PC-9 (cell line): ENCODE measurements around the gene RAP2A.

Experiments used
- CTCF ChIP-seq: fragments of 200-600 bp; sonication (generic); conservative IDR thresholded peaks from 2 replicates; pipeline ENCODE4 v1.6.1; 2017; ENCODE audit warnings: mixed run types, antibody characterized with exemption, mild to moderate bottlenecking, moderate library complexity
- EZH2 ChIP-seq: fragments of 200-600 bp; sonication (generic); IDR thresholded peaks from 2 replicates; pipeline ENCODE4 v1.8.0; 2017; ENCODE audit warnings: antibody characterized with exemption, low read depth

GRCh38 chr13:97515643-97516042 is 81.7 kb downstream of the RAP2A start:
- TF ChIP-seq CTCF (no peak), EZH2 (no peak)
